Measurements from ENCODE around the gene FRMPD4. TPM values are rescaled to one million over a fixed set of nuclear protein-coding genes. Genes with fewer than 3 reads are reported as not detected.

Gene FRMPD4
- total and polyA plus RNA-seq, 9 donors, result 0.01 to 0.20 (median 0.05) TPM; not detected in 6

- H3K36me3 ChIP-seq, result no peaks in the 10 kb centered on the region
- intact Hi-C loops (cut with DNase I), result no loop called here
- TF ChIP-seq POLR2A (IDR thresholded peaks at IDR 0.05), result no peak
- no peak for TF ChIP-seq CTCF (IDR thresholded peaks at IDR 0.05)
- no peak for TF ChIP-seq EP300 (IDR thresholded peaks at IDR 0.05)
- no peak overlapping the region for H3K27ac ChIP-seq
- H3K9me3 ChIP-seq, result no peaks in the 10 kb centered on the region
- no peak overlapping the region for H3K4me3 ChIP-seq
- H3K27me3 ChIP-seq, result no peaks in the 10 kb centered on the region
- 83 to 88% (median 83%) methylated on average over 2 of the region's 2 CpGs for WGBS, 3 donors
- no peaks in the 10 kb centered on the region for H3K4me1 ChIP-seq (ENCODE audit: insufficient read depth)
- DNase-seq, result no peak
Measured at GRCh38 chrX:12426420-12426819, 288.1 kb downstream of the FRMPD4 start.

- H3K9me3 ChIP-seq, result no peaks in the 10 kb centered on the region
- no peak for DNase-seq
- no peaks in the 10 kb centered on the region for H3K4me1 ChIP-seq (ENCODE audit: insufficient read depth)
- no peak overlapping the region for H3K4me3 ChIP-seq
- H3K36me3 ChIP-seq, result no peaks in the 10 kb centered on the region
- 37 to 63% (median 43%) methylated on average over 1 of the region's 1 CpG for WGBS, 3 donors
- intact Hi-C loops (cut with DNase I), result no loop called here
- TF ChIP-seq CTCF (IDR thresholded peaks at IDR 0.05) (no peak), EP300 (IDR thresholded peaks at IDR 0.05) (no peak), POLR2A (IDR thresholded peaks at IDR 0.05) (no peak)
- no peak overlapping the region for H3K27ac ChIP-seq
- no peaks in the 10 kb centered on the region for H3K27me3 ChIP-seq
Measured at GRCh38 chrX:12434493-12434892, 296.2 kb downstream of the FRMPD4 start.

- Histone ChIP-seq H3K9me3 (no peaks in the 10 kb centered on the region), H3K4me3 (no peak overlapping the region), H3K27ac (no peak overlapping the region), H3K27me3 (no peaks in the 10 kb centered on the region), H3K36me3 (no peaks in the 10 kb centered on the region), H3K4me1 (ENCODE audit: insufficient read depth) (no peaks in the 10 kb centered on the region)
- intact Hi-C loops (cut with DNase I), result no loop called here
- no peak for DNase-seq
- TF ChIP-seq CTCF (IDR thresholded peaks at IDR 0.05), result no peak
- TF ChIP-seq POLR2A (IDR thresholded peaks at IDR 0.05), result no peak
- TF ChIP-seq EP300 (IDR thresholded peaks at IDR 0.05), result no peak
- WGBS, 3 donors, result 64 to 68% (median 66%) methylated on average over 7 of the region's 7 CpGs
Measured at GRCh38 chrX:12439416-12439815, 301.1 kb downstream of the FRMPD4 start.

- intact Hi-C loops (cut with DNase I), result no loop called here
- TF ChIP-seq EP300 (IDR thresholded peaks at IDR 0.05), result no peak
- no peak for TF ChIP-seq CTCF (IDR thresholded peaks at IDR 0.05)
- TF ChIP-seq POLR2A (IDR thresholded peaks at IDR 0.05), result no peak
Measured at GRCh38 chrX:12440246-12440645, 302.0 kb downstream of the FRMPD4 start.

More at GRCh38 chrX:12440246-12440645, 302.0 kb downstream of the FRMPD4 start:
- H3K9me3 ChIP-seq, result no peaks in the 10 kb centered on the region
- no peaks in the 10 kb centered on the region for H3K36me3 ChIP-seq
- H3K4me1 ChIP-seq (ENCODE audit: insufficient read depth), result no peaks in the 10 kb centered on the region
- no peak overlapping the region for H3K4me3 ChIP-seq
- H3K27me3 ChIP-seq, result no peaks in the 10 kb centered on the region
- H3K27ac ChIP-seq, result no peak overlapping the region
- DNase-seq, result no peak
